Neutrophil (primary cell): Measurements from ENCODE around the gene SCNN1B.

Experiments used
- H3K27ac ChIP-seq: fragments of 200-600 bp; sonication (generic); 2 replicates; pipeline ENCODE4 v1.5.1; 2016; ENCODE audit warnings: mild to moderate bottlenecking, moderate library complexity
- H3K27me3 ChIP-seq: fragments of 200-600 bp; sonication (generic); 2 replicates; pipeline ENCODE4 v1.6.0; 2016; ENCODE audit warnings: mild to moderate bottlenecking
- H3K36me3 ChIP-seq: fragments of 200-600 bp; sonication (generic); 2 replicates; pipeline ENCODE4 v1.5.1; 2017
- H3K4me1 ChIP-seq, 2 experiments: fragments of 200-600 bp in 1 of 2; sonication (generic) in 1 of 2; 1 replicate in 1 of 2; 2 replicates in 1 of 2; pipeline versions ENCODE4 v1.5.1 to v1.6.1; 2013 to 2016; ENCODE audit warnings: low read depth in 1 of 2, low read length in 1 of 2, mild to moderate bottlenecking in 1 of 2, moderate library complexity in 1 of 2; ENCODE audit not compliant: control insufficient read depth in 1 of 2, insufficient read depth in 1 of 2
- H3K4me3 ChIP-seq, 2 experiments: fragments of 200-600 bp in 1 of 2; sonication (generic) in 1 of 2; 1 replicate in 1 of 2; 2 replicates in 1 of 2; pipeline ENCODE4 v1.5.1; 2013 to 2016; ENCODE audit warnings: low read depth in 1 of 2, low read length in 1 of 2, mild to moderate bottlenecking in 1 of 2, moderate library complexity in 1 of 2
- H3K9me3 ChIP-seq: fragments of 200-600 bp; sonication (generic); 2 replicates; pipeline ENCODE4 v1.5.1; 2016
- CTCF ChIP-seq: fragments of 200-600 bp; sonication (generic); IDR thresholded peaks from 2 replicates; pipeline ENCODE4 v1.5.1; 2016; ENCODE audit warnings: antibody characterized with exemption

Gene SCNN1B

DNA sequence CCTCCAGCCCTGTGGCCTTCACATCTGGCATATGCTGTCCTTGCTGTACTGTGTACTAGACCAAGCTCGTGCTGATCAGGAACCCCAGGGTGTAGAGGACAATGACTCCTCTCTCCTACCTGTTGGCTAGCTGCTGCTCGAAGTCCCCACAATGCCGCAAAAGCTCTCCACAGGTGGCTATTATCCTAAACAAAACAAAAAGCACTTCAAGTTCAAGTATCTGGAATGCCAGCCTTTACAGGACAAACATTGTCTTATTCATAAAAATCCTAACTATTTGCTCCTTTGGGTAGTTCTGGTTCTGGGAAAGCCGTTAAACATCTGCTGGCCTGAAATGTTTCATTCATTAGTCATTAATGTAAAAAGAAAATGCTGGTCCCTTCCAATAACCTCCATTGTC lies 108.1 kb downstream of the SCNN1B start:
- no peak overlapping the region for H3K4me3 ChIP-seq
- no peaks in the 10 kb centered on the region for H3K9me3 ChIP-seq
- no peak overlapping the region for H3K27ac ChIP-seq
- H3K27me3 ChIP-seq = no peaks in the 10 kb centered on the region
- H3K4me1 ChIP-seq = no peaks in the 10 kb centered on the region
- peaks cover 79% of the 10 kb centered on the region for H3K36me3 ChIP-seq
- TF ChIP-seq CTCF = no peak

- H3K9me3 ChIP-seq = no peaks in the 10 kb centered on the region
- no peak for TF ChIP-seq CTCF
Measured at GRCh38 chr16:23414731-23415130, 112.6 kb downstream of the SCNN1B start.

GRCh38 chr16:23416816-23417215 lies 114.7 kb downstream of the SCNN1B start:
- H3K27ac ChIP-seq = no peak overlapping the region
- peaks cover 61% of the 10 kb centered on the region for H3K36me3 ChIP-seq
- no peaks in the 10 kb centered on the region for H3K4me1 ChIP-seq

More at GRCh38 chr16:23414731-23415130, 112.6 kb downstream of the SCNN1B start:
- no peaks in the 10 kb centered on the region for H3K4me1 ChIP-seq
- H3K36me3 ChIP-seq = peaks cover 75% of the 10 kb centered on the region
- no peaks in the 10 kb centered on the region for H3K27me3 ChIP-seq
- H3K4me3 ChIP-seq = no peak overlapping the region
- H3K27ac ChIP-seq = no peak overlapping the region

GRCh38 chr16:23420011-23420410 lies 117.9 kb downstream of the SCNN1B start:
- Histone ChIP-seq H3K4me1 (no peaks in the 10 kb centered on the region), H3K9me3 (no peaks in the 10 kb centered on the region), H3K27ac (no peak overlapping the region), H3K36me3 (peaks cover 42% of the 10 kb centered on the region), H3K27me3 (no peaks in the 10 kb centered on the region), H3K4me3 (no peak overlapping the region)
- no peak for TF ChIP-seq CTCF

More at GRCh38 chr16:23416816-23417215, 114.7 kb downstream of the SCNN1B start:
- Histone ChIP-seq H3K9me3 (no peaks in the 10 kb centered on the region), H3K27me3 (no peaks in the 10 kb centered on the region), H3K4me3 (no peak overlapping the region)
- TF ChIP-seq CTCF = no peak

DNA sequence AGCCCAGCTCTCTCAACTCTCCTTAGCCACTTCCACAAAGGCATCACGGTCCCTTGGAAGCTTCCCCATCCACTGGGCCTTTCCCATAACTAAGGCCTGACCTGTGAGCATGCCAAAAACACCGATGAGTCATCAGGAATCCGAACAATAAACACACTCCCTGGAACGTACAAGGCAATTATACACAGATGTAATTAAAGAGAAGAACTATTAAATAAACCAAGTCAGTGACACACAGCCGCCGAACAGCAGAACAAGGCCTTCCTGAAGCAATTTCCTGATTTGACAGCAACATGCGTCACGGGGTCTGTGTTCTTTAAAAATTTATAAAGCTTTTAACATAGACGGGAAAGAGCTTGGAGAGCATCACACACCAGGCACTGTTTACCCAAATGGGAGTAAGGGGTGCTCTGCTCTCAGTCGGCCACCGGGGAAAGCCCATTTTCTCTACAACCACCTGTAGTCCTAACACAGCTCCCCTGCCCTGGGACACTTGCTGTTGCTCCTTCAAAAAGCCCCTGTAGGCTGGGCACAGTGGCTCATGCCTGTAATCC lies 121.5 kb downstream of the SCNN1B start:
- Histone ChIP-seq H3K4me1 (no peaks in the 10 kb centered on the region), H3K9me3 (no peaks in the 10 kb centered on the region), H3K27ac (no peak overlapping the region), H3K27me3 (no peaks in the 10 kb centered on the region), H3K4me3 (no peak overlapping the region), H3K36me3 (peaks cover 13% of the 10 kb centered on the region)
- TF ChIP-seq CTCF = no peak
